Glutamatergic neuron (in vitro differentiated cells): ENCODE results near the gene GSS. TPM values are rescaled to one million over a fixed set of nuclear protein-coding genes. Genes with fewer than 3 reads are reported as not detected.

ENCODE experiments used
- DNase-seq: peaks from one replicate; pipeline ENCODE4 v3.0.0; 2022
- H3K27ac Mint-ChIP-seq: one replicate; pipeline ENCODE4 v1.8.0; 2020; ENCODE audit warnings: mild to moderate bottlenecking, mixed read lengths, inconsistent platforms; ENCODE audit not compliant: unreplicated experiment
- H3K27me3 Mint-ChIP-seq: one replicate; pipeline ENCODE4 v1.8.0; 2020; ENCODE audit warnings: mild to moderate bottlenecking, moderate library complexity, mixed read lengths, inconsistent platforms; ENCODE audit not compliant: unreplicated experiment
- H3K36me3 Mint-ChIP-seq: one replicate; pipeline ENCODE4 v1.8.0; 2020; ENCODE audit warnings: mild to moderate bottlenecking, mixed read lengths, inconsistent platforms; ENCODE audit not compliant: unreplicated experiment
- H3K4me1 Mint-ChIP-seq: one replicate; pipeline ENCODE4 v1.8.0; 2020; ENCODE audit warnings: mild to moderate bottlenecking, low read depth, mixed read lengths, inconsistent platforms; ENCODE audit not compliant: unreplicated experiment
- H3K4me3 Mint-ChIP-seq: one replicate; pipeline ENCODE4 v1.8.0; 2020; ENCODE audit warnings: mild to moderate bottlenecking, mixed read lengths, inconsistent platforms; ENCODE audit not compliant: unreplicated experiment
- H3K9me3 Mint-ChIP-seq: one replicate; pipeline ENCODE4 v1.8.0; 2020; ENCODE audit warnings: mild to moderate bottlenecking, moderate library complexity, mixed read lengths, inconsistent platforms; ENCODE audit not compliant: unreplicated experiment
- total RNA-seq: library from RNA; stranded (reverse); fragmentation: NEBNext Ultra II Directional; extraction: Animal tissue kit (Norgen Biotek cat#: 25700); gene quantifications from one replicate; pipeline ENCODE4 v1.2.1, GENCODE V29; 2021; ENCODE audit not compliant: unreplicated experiment
- TF ChIP-seq, protein P1 (sequence below): fragments of 200-600 bp; sonication (generic); IDR thresholded peaks from one replicate; pipeline ENCODE4 v1.5.0; 2021; ENCODE audit not compliant: partially characterized antibody, unreplicated experiment

Gene GSS
- total RNA-seq, 1 donor from 2014 or later, result 28.2 TPM

DNA sequence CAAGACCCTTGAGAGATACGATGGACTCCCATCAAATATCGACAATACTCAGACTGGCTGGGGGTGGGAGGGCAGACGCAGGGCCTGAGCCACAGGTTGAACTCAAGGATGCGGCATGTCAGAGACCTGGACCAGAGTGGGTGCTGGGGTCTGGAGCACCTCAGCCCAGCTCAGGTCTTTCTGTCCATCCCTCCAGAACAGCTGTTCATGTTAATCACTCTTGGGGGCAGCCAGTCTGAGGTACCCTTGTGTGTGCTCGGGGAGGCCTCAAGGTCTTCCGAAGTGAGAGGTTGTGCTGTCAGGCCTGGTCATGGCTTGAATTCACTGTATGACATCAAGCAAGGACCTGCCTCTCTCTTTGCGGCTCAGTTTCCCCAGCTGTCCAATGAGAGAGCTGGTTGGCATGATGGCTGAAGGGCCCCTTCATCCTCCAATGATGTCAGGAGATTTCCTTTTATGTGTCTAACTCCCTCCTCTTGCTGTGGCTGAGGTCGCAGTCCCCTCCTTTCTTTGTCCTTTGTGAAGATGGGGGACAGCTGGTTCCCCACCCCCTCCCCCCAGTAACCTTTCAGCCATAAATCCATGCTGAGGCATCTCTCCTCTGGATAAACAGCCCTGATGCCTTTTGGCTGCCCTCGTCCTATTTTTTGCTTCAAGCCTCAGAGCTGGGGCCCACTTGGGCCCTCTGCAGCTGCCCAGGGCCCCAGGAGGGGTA is 15.4 kb upstream of the GSS start:
- TF ChIP-seq, protein P1, sequence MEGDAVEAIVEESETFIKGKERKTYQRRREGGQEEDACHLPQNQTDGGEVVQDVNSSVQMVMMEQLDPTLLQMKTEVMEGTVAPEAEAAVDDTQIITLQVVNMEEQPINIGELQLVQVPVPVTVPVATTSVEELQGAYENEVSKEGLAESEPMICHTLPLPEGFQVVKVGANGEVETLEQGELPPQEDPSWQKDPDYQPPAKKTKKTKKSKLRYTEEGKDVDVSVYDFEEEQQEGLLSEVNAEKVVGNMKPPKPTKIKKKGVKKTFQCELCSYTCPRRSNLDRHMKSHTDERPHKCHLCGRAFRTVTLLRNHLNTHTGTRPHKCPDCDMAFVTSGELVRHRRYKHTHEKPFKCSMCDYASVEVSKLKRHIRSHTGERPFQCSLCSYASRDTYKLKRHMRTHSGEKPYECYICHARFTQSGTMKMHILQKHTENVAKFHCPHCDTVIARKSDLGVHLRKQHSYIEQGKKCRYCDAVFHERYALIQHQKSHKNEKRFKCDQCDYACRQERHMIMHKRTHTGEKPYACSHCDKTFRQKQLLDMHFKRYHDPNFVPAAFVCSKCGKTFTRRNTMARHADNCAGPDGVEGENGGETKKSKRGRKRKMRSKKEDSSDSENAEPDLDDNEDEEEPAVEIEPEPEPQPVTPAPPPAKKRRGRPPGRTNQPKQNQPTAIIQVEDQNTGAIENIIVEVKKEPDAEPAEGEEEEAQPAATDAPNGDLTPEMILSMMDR, result no peak
- Mint-ChIP-seq H3K27ac (no peak overlapping the region), H3K4me1 (no peaks in the 10 kb centered on the region), H3K27me3 (peaks cover 2% of the 10 kb centered on the region), H3K36me3 (no peaks in the 10 kb centered on the region), H3K4me3 (no peak overlapping the region), H3K9me3 (peaks cover 2% of the 10 kb centered on the region)
- DNase-seq, result no peak

- Mint-ChIP-seq H3K36me3 (no peaks in the 10 kb centered on the region), H3K27ac (no peak overlapping the region), H3K27me3 (peaks cover 2% of the 10 kb centered on the region), H3K4me1 (no peaks in the 10 kb centered on the region), H3K4me3 (no peak overlapping the region), H3K9me3 (peaks cover 2% of the 10 kb centered on the region)
- DNase-seq, result no peak
- TF ChIP-seq, protein P1, result no peak
Observed at GRCh38 chr20:34970193-34970840, 14.7 kb upstream of the GSS start.

DNA sequence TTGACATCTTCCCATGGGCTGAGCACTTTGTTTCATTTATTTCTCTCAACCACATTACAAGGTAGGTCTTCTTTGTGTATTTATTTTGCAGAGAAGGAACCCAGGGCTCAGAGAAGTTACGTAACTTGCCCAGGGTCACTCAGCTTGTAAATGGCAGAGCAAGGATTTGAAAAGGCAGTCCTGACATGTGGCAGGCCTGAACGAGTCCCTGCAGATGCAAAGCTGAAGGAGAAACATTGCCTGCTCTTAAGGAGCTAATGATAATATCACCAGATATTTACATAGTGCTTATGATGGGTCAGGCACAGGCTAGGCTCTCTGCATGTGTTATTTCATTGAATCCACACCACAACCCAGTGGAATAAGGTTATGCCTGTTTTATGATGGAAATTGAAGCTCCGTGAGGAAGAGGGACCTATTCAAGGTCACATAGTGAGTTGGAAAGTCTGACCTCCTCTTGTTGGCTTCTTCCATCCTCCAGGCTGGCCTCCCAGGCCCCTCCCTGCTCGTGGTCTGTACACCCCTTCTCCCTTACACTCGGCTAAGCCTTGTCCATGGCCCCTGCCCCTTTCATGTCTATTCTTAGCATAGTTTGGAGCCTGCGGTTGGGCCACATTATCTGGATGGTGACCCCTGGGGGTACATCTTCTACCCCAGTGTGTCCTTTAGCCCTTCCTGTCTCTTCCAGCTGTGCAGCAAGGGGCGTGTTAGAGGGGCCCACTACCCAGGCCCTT is 12.6 kb upstream of the GSS start:
- Mint-ChIP-seq H3K9me3 (no peaks in the 10 kb centered on the region), H3K4me3 (no peak overlapping the region), H3K27ac (no peak overlapping the region), H3K4me1 (no peaks in the 10 kb centered on the region), H3K27me3 (no peaks in the 10 kb centered on the region), H3K36me3 (no peaks in the 10 kb centered on the region)
- no peak for DNase-seq
- TF ChIP-seq, protein P1, result no peak

GRCh38 chr20:34967421-34967820 is 11.8 kb upstream of the GSS start:
- no peak overlapping the region for H3K27ac Mint-ChIP-seq
- no peaks in the 10 kb centered on the region for H3K36me3 Mint-ChIP-seq
- H3K4me1 Mint-ChIP-seq, result no peaks in the 10 kb centered on the region
- no peak for DNase-seq
- H3K4me3 Mint-ChIP-seq, result no peak overlapping the region
- H3K27me3 Mint-ChIP-seq, result no peaks in the 10 kb centered on the region
- TF ChIP-seq, protein P1, result no peak
- H3K9me3 Mint-ChIP-seq, result no peaks in the 10 kb centered on the region

DNA sequence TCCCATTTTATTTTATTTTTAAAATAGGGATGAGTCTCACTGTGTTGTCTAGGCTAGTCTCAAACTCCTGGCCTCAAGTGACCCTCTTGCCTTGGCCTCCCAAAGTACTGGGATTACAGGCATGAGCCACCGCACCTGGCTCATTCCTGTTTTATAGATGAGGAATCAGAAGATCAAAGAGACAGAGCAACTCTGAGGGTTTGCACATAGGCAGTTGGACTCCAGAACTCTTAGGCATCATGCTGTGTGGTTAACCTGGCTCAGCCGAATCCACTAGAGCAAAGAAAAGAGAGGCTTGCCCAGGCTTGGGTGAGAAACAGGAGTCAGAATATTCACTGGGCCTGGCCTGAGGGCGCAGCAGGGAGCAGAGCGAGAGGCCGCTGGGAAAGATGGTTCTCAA is 9.4 kb upstream of the GSS start:
- Mint-ChIP-seq H3K36me3 (no peaks in the 10 kb centered on the region), H3K4me3 (no peak overlapping the region), H3K27me3 (peaks cover 1% of the 10 kb centered on the region), H3K27ac (no peak overlapping the region), H3K4me1 (no peaks in the 10 kb centered on the region), H3K9me3 (no peaks in the 10 kb centered on the region)
- TF ChIP-seq, protein P1, result no peak
- DNase-seq, result no peak
